Esophagus squamous epithelium (tissue), 5 donors: Measurements from ENCODE around the gene POLA1. TPM values are rescaled to one million over a fixed set of nuclear protein-coding genes. Genes with fewer than 3 reads are reported as not detected.
"Not testable (repeated sequence)": the region's sequence is repeated elsewhere in the genome, so short reads cannot be mapped to it uniquely, and the experiment has no call there.

ENCODE experiments used
- DNase-seq: peaks from one replicate; lab custom pipeline; 2025; lab: John Stamatoyannopoulos, UW
- H3K27ac ChIP-seq, 4 donors: fragments of 200-600 bp; sonication (generic); one replicate each; pipeline ENCODE4 v1.5.1; 2016 to 2019; ENCODE audit warnings: mild to moderate bottlenecking in 1 of 4
- H3K27me3 ChIP-seq, 4 donors: fragments of 200-600 bp; sonication (generic); 1 replicate in 3 of 4; 2 replicates in 1 of 4; pipeline versions ENCODE4 v1.5.1 to v1.6.0; 2017 to 2021; ENCODE audit warnings: antibody characterized with exemption in 1 of 4
- H3K36me3 ChIP-seq, 3 donors: fragments of 200-600 bp; sonication (generic); one replicate each; pipeline ENCODE4 v1.5.1; 2016 to 2019
- H3K4me1 ChIP-seq, 3 donors: fragments of 200-600 bp; sonication (generic); one replicate each; pipeline ENCODE4 v1.5.1; 2017 to 2019
- H3K4me3 ChIP-seq, 4 donors: fragments of 200-600 bp; sonication (generic); 1 replicate in 3 of 4; 2 replicates in 1 of 4; pipeline ENCODE4 v1.5.1; 2016 to 2019; ENCODE audit warnings: mild to moderate bottlenecking in 2 of 4, moderate library complexity in 1 of 4
- H3K9me3 ChIP-seq, 3 donors: fragments of 200-600 bp; sonication (generic); one replicate each; pipeline ENCODE4 v1.5.1; 2016 to 2019
- POLR2A ChIP-seq, 4 donors: fragments of 450-650 bp; IDR thresholded peaks; one replicate each; pipeline ENCODE4 v1.6.1; 2017; ENCODE audit warnings: antibody characterized with exemption in 4 of 4, mild to moderate bottlenecking in 4 of 4, moderate library complexity in 3 of 4
- WGBS, 2 donors: methylation state at CpG; one replicate each; pipeline ENCODE4 v1.1.5; 2018; 5-methylcytosine and 5-hydroxymethylcytosine counted together
- intact Hi-C: fragments of 100-400 bp; cut with DNase I; formaldehyde crosslinking; loops from one replicate; pipeline ENCODE4 v1.15.0; 2022
- total RNA-seq, 4 donors: library from RNA; depleted of rRNA; stranded (reverse); fragments of >200 nt; gene quantifications; one replicate each; pipeline ENCODE4 v1.1.0, GENCODE V29; 2016
- TF ChIP-seq, protein P1 (sequence below), 6 experiments: fragments of 450-650 bp in 4 of 6; fragments of 200-600 bp in 2 of 6; sonication (generic) in 2 of 6; IDR thresholded peaks; one replicate each; pipeline ENCODE4 v1.5.1; 2016 to 2019; ENCODE audit warnings: antibody characterized with exemption in 6 of 6, mild to moderate bottlenecking in 4 of 6, moderate library complexity in 4 of 6
- donor health status: DM: yes; HTN: yes; CAD: no.

The POLA1 gene
- total RNA-seq, 4 donors from 2014 or later, result 5.3 to 14.7 (median 13.1) TPM

DNA sequence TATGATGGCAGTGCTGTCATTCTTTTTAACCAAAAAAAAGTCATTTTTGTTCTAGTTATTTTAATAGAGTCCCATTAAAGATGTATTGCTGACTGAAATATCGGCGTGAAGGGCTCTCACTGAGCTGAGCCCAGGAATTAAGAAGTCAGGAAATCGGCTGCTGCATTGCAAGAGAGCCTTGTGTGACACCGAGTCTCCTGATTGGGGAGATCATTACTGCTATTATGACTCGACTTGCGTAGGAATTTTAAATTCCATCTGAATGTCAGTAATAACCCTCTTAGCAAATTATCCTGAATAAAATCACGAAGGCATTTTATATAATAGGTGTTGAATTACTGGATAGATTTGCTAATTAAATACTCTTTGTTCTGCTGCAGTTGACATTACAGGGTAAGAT, 111.5 kb downstream of the POLA1 start:
- intact Hi-C loops, result no loop called here
- Histone ChIP-seq H3K4me3 (no peak overlapping the region), H3K27me3 (no peaks in the 10 kb centered on the region), H3K4me1 (no peaks in the 10 kb centered on the region), H3K27ac (no peak overlapping the region), H3K9me3 (no peaks in the 10 kb centered on the region), H3K36me3 (no peaks in the 10 kb centered on the region)
- no peak for TF ChIP-seq POLR2A (IDR thresholded peaks at IDR 0.05)
- TF ChIP-seq, protein P1, sequence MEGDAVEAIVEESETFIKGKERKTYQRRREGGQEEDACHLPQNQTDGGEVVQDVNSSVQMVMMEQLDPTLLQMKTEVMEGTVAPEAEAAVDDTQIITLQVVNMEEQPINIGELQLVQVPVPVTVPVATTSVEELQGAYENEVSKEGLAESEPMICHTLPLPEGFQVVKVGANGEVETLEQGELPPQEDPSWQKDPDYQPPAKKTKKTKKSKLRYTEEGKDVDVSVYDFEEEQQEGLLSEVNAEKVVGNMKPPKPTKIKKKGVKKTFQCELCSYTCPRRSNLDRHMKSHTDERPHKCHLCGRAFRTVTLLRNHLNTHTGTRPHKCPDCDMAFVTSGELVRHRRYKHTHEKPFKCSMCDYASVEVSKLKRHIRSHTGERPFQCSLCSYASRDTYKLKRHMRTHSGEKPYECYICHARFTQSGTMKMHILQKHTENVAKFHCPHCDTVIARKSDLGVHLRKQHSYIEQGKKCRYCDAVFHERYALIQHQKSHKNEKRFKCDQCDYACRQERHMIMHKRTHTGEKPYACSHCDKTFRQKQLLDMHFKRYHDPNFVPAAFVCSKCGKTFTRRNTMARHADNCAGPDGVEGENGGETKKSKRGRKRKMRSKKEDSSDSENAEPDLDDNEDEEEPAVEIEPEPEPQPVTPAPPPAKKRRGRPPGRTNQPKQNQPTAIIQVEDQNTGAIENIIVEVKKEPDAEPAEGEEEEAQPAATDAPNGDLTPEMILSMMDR (IDR thresholded peaks at IDR 0.05), result no peak
- 53 to 90% methylated on average over 2 to 7 of the region's 7 CpGs for WGBS, 2 donors
- no peak for DNase-seq

DNA sequence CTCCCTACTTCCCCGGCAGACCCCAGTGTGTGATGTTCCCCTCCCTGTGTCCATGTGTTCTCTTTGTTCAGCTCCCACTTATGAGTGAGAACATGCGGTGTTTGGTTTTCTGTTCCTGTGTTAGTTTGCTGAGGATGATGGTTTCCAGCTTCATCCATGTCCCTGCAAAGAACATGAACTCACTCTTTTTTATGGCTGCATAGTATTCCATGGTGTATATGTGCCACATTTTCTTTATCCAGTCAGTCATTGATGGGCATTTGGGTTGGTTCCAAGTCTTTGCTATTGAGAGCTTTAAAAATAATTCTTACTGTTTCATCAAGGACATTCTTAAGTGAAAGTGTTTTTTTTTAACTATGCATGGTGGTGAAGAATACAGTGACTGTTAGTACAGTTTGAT, 126.1 kb downstream of the POLA1 start:
- H3K27ac ChIP-seq, H3K4me1 ChIP-seq, DNase-seq, H3K27me3 ChIP-seq, H3K36me3 ChIP-seq, H3K9me3 ChIP-seq, intact Hi-C loops, H3K4me3 ChIP-seq: not testable (repeated sequence)
- 88 to 100% methylated on average over 1 to 2 of the region's 2 CpGs for WGBS, 2 donors

DNA sequence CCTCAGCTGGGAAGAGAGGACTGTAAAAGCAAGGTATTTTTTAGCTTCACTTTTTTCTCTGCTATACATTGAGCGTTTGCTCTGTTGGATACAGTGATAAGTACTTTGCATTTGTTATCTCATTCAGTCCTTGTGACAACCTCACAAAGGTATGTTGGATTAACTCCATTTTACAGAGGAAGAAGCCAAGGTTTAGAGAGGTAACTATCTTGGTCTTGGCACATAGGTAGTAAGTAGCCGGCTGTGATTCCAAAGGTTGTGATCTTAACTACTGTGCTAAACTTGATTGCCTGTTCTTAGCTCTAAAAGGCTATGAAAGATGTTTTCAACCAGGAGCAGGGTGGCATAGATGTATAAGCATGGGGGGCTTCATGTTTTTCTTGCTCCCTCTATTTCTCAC, 134.4 kb downstream of the POLA1 start:
- H3K27me3 ChIP-seq, result no peaks in the 10 kb centered on the region
- intact Hi-C loops, result no loop called here
- peaks cover 0 to 35% (median 0%) of the 10 kb centered on the region in 3 donors for H3K36me3 ChIP-seq
- TF ChIP-seq, protein P1 (IDR thresholded peaks at IDR 0.05), result no peak
- no peak for TF ChIP-seq POLR2A (IDR thresholded peaks at IDR 0.05)
- DNase-seq, result no peak
- H3K4me3 ChIP-seq, result no peak overlapping the region
- H3K27ac ChIP-seq, result no peak overlapping the region
- 75 to 87% methylated on average over 1 to 2 of the region's 2 CpGs for WGBS, 2 donors
- no peaks in the 10 kb centered on the region for H3K4me1 ChIP-seq
- H3K9me3 ChIP-seq, result no peaks in the 10 kb centered on the region

DNA sequence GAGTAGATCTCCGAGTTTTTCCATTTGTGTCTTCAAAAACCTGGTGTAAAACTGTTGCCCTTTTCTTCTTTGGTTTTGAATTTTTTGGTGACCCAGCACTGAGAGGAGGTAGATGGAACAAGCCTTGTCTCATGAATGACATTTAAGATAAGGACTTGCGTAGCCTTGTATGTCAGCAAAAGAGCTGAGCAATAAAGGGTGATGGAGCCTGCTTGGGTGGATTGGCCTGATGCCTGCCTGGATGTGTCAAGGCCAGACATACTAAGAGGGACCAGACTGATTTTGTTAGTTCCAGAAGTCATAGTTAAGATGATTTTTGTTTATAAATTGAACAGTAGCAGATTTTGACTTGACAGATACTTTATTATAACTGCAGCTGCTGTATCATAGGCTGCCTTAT, 134.9 kb downstream of the POLA1 start:
- peaks cover 0 to 35% (median 0%) of the 10 kb centered on the region in 3 donors for H3K36me3 ChIP-seq
- no peak for DNase-seq
- H3K4me1 ChIP-seq, result no peaks in the 10 kb centered on the region
- no peak overlapping the region for H3K27ac ChIP-seq
- TF ChIP-seq POLR2A (IDR thresholded peaks at IDR 0.05), result no peak
- TF ChIP-seq, protein P1 (IDR thresholded peaks at IDR 0.05), result no peak
- H3K9me3 ChIP-seq, result no peaks in the 10 kb centered on the region
- H3K27me3 ChIP-seq, result no peaks in the 10 kb centered on the region
- 84 to 88% methylated on average over 1 to 2 of the region's 2 CpGs for WGBS, 2 donors
- intact Hi-C loops, result no loop called here
- H3K4me3 ChIP-seq, result no peak overlapping the region

DNA sequence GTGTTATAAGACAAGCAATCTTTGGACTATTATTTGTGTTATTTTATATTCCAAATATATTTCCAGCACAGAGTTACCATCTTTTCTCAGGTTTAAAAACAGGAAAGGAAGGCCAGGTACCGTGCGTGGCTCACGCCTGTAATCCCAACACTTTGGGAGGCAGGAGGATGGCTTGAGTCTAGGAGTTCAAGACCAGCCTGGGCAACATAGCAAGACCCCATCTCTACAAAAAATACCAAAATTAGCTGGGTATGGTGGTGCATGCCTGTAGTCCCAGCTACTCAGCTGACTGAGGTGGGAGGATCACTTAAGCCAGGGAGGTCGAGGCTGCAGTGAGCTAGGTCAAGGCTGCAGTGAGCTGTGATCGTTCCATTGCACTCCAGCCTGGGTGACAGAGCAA, 140.0 kb downstream of the POLA1 start:
- no peak overlapping the region for H3K27ac ChIP-seq
- no peak for TF ChIP-seq POLR2A (IDR thresholded peaks at IDR 0.05)
- TF ChIP-seq, protein P1 (IDR thresholded peaks at IDR 0.05), result no peak
- H3K4me3 ChIP-seq, result no peak overlapping the region
- 86 to 92% methylated on average over 3 to 5 of the region's 5 CpGs for WGBS, 2 donors
- H3K4me1 ChIP-seq, result no peaks in the 10 kb centered on the region
- H3K27me3 ChIP-seq, result no peaks in the 10 kb centered on the region
- H3K9me3 ChIP-seq, result no peaks in the 10 kb centered on the region
- H3K36me3 ChIP-seq, result peaks cover 0 to 7% (median 0%) of the 10 kb centered on the region in 3 donors
- DNase-seq, result no peak
- intact Hi-C loops, result loop anchor here (10.0 kb wide), 1 partner anchor 311 kb away; no protein-coding TSS in a partner anchor

DNA sequence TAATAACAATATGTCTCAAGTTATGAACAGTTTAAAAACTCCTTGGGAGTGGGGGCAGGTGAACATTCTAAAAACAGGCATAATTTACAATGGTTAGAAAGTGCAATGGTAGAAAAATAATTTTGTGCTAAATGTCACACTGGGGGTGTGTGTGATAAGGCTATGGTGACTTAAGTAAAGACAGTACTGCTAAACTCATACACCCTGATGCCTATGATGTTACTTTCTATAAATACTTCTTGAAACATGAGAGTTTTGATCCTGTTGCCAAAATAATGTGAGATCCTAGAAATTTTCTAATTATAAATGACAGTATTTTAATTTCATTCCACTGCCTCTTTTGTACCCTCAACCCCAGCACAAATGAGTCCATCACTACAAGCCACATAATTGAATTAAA, 144.2 kb downstream of the POLA1 start:
- TF ChIP-seq, protein P1 (IDR thresholded peaks at IDR 0.05), result no peak
- TF ChIP-seq POLR2A (IDR thresholded peaks at IDR 0.05), result no peak
- intact Hi-C loops, result loop anchor here (10.0 kb wide), 1 partner anchor 307 kb away; no protein-coding TSS in a partner anchor
- no peaks in the 10 kb centered on the region for H3K4me1 ChIP-seq
- H3K4me3 ChIP-seq, result no peak overlapping the region
- H3K27ac ChIP-seq, result no peak overlapping the region
- H3K36me3 ChIP-seq, result peaks cover 0 to 4% (median 0%) of the 10 kb centered on the region in 3 donors
- no peak for DNase-seq
- H3K27me3 ChIP-seq, result no peaks in the 10 kb centered on the region
- H3K9me3 ChIP-seq, result no peaks in the 10 kb centered on the region
